HG03196 (cell line): ENCODE data around the gene ZNF44.
"Not testable (repeated sequence)": the region's sequence is repeated elsewhere in the genome, so short reads cannot be mapped to it uniquely, and the experiment has no call there.

Experiments used
- ATAC-seq: cut with Tn5 transposase; IDR thresholded peaks from one replicate; pipeline ENCODE4 v1.9.1; 2021; ENCODE audit not compliant: unreplicated experiment

Gene ZNF44

GRCh38 chr19:12294249-12295158 lies at the start of gene ZNF44:
TSS of gene ZNF44 (minus strand) at chr19:12294883. CDS start at chr19:12294694, 189 bp downstream.
- ATAC-seq, result peak; percentile 88

GRCh38 chr19:12333162-12334159 lies 38.8 kb upstream of the ZNF44 start, which contains the start of gene ZNF563:
TSS of gene ZNF563 (minus strand) at chr19:12333633. CDS start at chr19:12333482, 151 bp downstream.
- peak; percentile 76 for ATAC-seq

GRCh38 chr19:12331211-12331941 lies 36.7 kb upstream of the ZNF44 start:
- ATAC-seq, result no peak

GRCh38 chr19:12330340-12330739 lies 35.7 kb upstream of the ZNF44 start:
- ATAC-seq, result no peak

GRCh38 chr19:12325690-12326089 lies 31.0 kb upstream of the ZNF44 start:
- ATAC-seq, result no peak

GRCh38 chr19:12318782-12319413 lies 24.2 kb upstream of the ZNF44 start:
- ATAC-seq, result no peak

GRCh38 chr19:12314553-12314952 lies 19.9 kb upstream of the ZNF44 start:
- ATAC-seq, result no peak

- ATAC-seq, result not testable (repeated sequence)
These were observed 14.2 kb upstream of the ZNF44 start for GRCh38 chr19:12308891-12309290.

GRCh38 chr19:12295191-12295590 lies 508 bp upstream of the ZNF44 start:
- no peak for ATAC-seq

- ATAC-seq, result peak; percentile 61
These were observed 870 bp downstream of the ZNF44 start for GRCh38 chr19:12293777-12294248.

GRCh38 chr19:12289790-12290065 lies 5.0 kb downstream of the ZNF44 start:
- no peak for ATAC-seq

GRCh38 chr19:12287958-12288500 lies 6.7 kb downstream of the ZNF44 start:
- ATAC-seq, result no peak

GRCh38 chr19:12284631-12285030 lies 10.1 kb downstream of the ZNF44 start:
- ATAC-seq, result no peak

- ATAC-seq, result no peak
These were observed 10.5 kb downstream of the ZNF44 start for GRCh38 chr19:12284226-12284625.

GRCh38 chr19:12278713-12279112 lies 16.0 kb downstream of the ZNF44 start:
- ATAC-seq, result no peak

- ATAC-seq, result no peak
These were observed 21.4 kb downstream of the ZNF44 start for GRCh38 chr19:12272980-12273901.

- no peak for ATAC-seq
These were observed 22.3 kb downstream of the ZNF44 start for GRCh38 chr19:12272386-12272785.

- no peak for ATAC-seq
These were observed 23.8 kb downstream of the ZNF44 start for GRCh38 chr19:12270854-12271253.
